Superior temporal gyrus (tissue), 1 donor: ENCODE results near the gene RYR1.
"Not testable (repeated sequence)": the region's sequence is repeated elsewhere in the genome, so short reads cannot be mapped to it uniquely, and the experiment has no call there.

ENCODE experiments used
- DNase-seq: peaks from one replicate; pipeline ENCODE4 v3.0.0-alpha.2; 2016; ENCODE audit errors: extremely low spot score

RYR1 gene

DNA sequence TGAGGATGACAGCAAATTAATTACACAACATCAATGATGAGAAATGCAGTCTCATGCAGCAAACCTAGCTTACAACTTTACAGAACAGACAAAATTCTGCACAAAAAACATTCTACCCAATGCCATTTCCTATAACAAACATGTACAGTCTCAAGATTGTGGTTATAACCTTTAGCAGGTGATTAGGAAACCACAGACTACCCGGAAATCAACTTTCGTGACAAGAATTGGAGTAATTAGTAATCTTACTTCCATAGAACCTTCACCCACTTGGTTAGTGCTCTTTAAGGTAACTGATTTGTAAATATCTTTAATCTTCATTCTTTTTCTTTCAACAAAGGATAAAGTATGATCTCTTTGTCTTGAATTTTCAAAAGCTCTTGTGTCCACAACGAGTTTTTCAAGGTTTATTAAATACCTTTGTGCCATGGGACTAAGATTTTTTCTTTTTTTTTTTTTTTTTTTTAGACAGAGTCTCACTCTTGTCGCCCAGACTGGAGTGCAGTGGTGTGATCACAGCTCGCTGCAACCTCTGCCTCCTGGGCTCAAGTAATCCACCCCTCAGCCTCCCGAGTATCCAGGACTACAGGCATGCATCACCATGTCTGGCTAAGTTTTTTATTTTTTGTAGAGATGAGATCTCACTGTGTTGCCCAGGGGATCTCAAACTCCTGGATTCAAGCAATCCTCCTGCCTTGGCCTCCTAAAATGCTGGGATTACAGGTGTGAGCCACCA lies 105.5 kb downstream of the RYR1 start:
- DNase-seq = peak; percentile 13

DNA sequence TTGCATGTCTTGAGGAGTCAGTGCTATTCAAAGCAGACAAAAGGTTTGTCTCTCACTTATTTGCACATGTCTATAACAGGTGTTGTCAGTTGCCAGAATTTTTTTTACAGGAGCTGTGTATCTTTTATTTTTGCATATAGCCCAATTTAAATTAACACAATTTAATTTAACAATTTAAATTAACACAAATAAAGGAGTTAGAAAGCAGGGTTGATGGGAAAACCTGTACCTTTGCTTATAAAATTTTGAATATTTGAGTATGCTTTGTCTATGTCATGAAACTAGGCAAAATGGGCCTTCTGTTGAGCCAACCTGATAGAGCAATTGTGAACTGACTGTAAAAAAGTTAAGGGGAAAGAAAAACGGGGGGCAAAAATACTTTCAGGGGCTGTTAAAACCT lies 106.3 kb downstream of the RYR1 start:
- DNase-seq = no peak

DNA sequence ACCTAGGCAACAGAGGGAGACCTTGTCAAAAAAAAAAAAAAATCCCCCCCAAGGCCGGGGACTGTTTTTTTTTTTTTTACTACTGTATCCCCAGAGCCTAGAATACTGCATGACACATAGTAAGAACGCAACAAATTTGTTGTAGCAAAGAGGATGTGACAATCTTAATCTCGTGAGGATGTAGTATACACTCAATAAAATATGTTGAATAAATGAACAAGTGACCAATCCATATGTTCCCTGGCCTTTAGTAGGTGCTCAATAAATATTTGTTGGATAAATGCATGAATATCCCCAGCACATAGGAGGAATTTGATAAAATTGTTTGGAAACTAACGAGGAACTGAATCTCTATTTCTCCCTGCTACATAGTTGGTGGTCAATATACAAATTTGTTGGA lies 108.5 kb downstream of the RYR1 start:
- no peak for DNase-seq

DNA sequence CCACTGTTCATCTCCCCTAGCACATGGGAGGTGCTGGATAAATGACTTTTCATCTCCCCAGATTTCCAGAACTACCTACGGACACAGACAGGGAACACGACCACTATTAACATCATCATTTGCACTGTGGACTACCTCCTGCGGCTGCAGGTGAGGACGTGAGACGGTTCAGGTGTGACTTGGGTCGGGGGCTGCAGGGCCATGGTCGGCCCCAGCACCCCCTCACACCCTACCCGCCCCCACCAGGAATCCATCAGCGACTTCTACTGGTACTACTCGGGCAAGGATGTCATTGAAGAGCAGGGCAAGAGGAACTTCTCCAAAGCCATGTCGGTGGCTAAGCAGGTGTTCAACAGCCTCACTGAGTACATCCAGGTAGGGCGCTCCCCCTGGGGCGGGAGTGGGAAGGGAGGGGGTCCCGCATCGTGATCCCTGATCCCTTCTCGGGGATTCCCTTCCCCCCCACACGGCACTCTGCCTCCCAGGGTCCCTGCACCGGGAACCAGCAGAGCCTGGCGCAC lies 109.9 kb downstream of the RYR1 start:
- DNase-seq = no peak

DNA sequence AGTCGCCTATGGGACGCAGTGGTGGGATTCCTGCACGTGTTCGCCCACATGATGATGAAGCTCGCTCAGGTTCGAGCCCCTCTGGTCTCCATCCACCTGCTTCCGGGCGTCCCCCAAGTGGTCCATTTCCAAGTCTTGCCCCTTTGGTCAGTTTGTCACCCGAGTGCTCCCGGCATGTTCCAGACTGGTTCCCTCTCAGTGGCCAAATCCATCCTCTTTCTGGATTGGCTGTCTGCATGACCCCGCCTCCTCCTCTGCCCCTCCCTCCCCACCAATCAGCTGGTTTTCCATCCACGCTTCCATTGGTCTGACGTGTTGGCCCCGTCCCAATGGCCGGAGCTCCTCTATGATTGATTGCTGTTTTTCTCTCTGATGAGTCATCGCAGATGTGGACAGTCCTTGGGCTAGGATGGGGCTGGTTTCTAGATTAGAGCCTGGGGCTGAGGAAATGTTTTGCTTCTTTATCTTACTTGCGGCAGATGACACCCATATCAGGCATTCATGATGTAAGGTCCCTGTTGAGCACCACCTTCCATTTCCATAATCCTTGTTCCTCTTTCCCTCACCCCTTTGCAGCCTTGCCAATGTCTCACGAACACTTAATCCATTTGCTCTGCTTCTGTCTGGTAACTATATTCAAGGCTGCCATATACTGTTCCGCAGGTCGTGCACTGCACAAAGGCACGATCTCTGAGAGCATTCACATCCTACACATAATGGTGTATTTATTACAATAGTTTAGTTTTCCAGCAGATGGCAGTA lies 110.5 kb downstream of the RYR1 start:
- peak; percentile 87 for DNase-seq

DNA sequence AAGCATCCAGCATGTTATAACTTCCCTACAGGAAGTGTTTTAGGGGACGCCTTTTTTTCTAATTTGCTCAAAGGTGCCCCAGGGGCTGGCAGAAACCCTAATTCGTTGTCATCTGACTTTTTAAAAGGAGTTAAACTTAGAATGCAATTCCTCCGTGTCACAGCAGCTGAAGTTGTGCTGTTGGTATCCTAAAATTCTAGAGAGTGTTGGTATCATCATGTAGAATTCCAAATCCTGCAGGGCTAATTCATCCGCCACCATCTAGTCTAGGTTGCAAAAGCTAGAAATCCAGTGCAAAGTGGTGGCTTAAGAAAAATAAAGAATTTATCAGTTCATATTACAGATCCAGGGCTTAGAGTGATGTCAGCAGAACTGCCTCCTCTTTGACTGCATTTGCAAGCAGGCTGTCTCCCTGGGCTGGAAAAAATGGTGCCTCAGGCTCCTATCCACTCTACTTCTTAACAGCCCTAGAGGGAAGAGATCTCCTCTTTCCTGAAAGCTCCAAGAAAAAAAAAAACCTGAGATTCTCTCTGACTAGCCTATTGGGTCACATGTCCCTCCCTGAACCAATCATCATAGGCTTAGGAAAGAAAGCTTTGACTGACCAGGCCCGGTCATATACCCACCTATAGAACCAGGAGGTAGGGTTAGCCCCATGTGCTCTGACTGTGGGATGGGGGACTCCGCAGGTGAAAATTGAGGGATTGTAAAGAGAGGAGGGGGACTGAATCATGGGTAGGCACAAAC lies 111.3 kb downstream of the RYR1 start:
- DNase-seq = peak; percentile 14

DNA sequence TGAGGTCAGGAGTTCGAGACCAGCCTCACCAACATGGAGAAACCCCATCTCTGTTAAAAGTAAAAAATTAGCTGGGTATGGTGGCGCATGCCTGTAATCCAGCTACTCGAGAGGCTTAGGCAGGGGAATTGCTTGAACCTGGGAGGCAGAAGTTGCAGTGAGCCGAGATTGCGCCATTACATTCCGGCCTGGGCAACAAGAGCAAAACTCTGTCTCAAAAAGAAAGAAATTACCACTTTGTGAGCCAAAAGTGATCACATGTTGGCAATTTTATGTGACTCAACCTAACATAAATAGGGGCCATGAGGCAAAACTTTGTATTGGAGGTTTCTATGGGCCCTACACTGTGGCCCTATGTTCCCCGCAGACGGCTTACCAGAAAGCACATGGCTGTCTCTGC lies 112.1 kb downstream of the RYR1 start:
- DNase-seq = no peak

DNA sequence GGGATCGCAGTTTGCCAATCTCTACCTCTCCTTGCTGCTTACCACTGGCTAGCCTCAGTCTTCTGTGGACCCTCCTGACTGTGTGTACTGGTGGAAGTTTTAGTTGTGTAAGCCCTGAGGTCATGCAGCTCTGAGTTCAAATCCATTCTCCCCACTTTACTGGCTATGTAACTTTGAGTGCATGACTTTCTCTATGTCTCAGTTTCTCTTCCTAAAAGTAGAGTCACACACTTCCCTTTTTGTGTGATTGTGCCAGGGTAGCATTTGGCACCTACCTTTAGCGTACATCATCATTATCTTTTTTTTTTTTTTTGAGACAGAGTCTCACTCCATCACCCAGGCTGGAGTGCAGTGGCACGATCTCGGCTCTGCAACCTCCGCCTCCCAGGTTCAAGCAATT lies 113.9 kb downstream of the RYR1 start:
- DNase-seq = no peak

DNA sequence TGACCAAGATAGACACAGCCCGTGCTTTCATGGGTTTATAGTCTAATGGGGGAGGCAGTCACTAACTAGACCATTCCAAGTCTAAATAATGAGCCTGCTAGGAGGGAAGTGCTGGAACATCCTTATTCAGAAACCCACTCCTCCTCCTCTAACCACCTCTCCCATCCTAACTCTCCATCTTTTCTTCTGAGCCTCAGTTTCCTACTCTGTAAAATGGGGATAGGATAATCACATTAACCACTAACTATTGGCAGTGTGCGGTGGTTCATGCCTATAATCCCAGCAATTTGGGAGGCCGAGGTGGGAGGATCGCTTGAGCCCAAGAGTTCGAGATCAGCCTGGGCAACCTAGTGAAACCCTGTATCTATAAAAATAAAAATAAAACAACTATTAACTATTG lies 115.6 kb downstream of the RYR1 start:
- no peak for DNase-seq

DNA sequence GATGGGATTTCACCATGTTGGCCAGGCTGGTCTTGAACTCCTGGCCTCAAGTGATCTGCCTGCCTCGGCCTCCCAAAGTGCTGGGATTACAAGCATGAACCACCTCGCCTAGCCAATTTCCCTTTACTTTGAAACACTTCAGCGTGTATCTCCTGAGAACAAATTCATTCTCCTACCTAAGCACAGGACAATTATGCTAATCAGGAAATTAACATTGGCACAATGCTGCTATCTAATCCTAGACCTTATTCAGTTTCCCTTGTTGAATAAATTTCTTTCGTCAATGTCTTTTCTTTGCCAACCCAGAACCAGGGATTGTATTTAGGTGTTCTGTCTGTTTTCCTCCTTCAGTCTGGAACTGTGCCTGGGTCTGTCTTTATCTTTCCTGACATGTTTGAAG lies 116.5 kb downstream of the RYR1 start:
- DNase-seq = no peak

DNA sequence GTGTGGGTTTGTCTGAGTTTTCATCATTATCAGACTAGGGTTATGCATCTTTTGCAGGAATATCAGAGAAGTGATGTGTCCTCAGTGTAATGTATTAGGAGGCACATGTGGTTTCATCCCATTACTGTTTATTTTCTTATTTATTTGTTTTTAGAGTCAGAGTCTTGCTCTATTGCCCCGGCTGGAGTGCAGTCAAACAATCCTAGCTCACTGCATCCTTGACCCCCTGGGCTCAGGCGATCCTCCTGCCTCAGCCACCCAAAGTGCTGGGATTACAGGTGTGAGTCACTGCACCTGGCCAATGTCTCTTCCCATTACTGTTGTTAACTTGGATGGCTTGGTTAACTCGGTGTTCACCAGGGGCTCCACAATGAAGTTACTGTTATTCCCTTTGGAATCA lies 116.9 kb downstream of the RYR1 start:
- no peak for DNase-seq

DNA sequence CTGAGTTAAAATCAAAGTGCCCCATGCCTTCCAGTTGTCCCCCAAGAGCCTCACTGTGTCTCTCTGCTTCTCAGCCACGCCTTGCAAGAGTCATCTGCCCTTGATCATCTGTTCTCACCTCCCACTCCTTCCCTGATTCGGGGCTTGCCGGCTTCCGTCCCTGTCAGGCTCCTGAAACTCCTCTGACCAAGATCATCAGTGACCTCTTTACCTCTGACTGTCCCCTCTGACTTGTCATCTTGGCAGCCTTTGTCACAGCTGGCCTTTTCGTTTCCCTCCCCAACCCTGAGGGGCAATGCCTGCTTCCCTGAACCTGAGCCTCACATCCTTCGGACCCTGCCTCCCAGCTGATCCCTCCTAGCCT lies 117.9 kb downstream of the RYR1 start:
- DNase-seq = no peak

DNA sequence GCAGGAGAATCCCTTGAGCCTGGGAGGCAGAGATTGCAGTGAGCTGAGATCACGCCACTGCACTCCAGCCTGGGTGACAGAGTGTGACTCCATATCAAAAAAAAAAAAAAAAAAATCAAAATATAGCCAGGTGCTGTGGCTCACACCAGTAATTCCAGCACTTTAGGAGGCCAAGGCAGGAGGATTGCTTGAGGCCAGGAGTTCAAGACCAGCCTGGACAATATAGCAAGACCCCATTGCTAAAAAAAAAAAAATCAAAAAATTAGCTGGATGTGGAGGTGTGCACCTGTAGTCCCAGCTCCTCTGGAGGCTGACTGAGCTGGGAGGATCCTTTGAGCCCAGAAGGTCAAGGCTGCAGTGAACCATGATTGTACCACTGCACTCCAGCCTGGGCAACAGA lies 119.7 kb downstream of the RYR1 start:
- DNase-seq = not testable (repeated sequence)

DNA sequence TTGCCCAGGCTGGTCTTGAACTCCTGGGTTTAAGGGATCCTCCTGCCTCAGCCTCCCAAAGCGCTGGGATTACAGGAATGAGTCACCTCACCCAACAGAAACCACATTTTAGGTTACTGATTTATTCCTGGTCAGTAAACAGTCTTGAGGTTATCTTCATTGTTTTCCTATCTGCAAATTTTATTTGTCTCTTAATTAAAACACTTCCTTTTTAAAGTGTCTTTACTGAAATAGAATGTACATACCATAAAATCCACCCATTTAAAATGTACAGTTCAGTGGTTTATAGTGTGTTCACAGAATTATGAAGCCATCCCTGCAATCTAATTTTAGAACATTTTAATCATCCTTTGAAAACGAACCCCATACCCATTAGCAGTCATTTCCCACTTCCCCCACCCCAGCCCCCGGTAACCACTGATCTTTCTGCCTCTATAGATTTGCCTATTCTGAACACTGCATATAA lies 121.2 kb downstream of the RYR1 start:
- no peak for DNase-seq

DNA sequence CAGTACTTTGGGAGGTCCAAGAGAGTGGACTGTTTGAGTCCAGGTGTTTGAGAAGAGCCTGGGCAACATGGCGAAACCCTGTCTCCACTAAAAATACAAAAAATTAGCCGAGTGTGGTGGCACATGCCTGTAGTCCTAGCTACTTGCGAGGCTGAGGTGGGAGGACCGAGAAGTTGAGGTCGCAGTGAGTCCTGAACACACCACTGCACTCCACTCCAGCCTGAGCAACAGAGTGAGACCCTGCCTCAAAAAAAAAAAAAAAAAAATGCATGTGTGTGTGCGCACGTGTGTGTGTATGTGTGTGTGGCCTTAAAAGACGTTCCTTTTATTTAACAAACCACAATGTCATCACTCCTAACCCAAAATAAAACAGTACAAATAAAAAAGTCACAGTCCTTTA lies 121.7 kb downstream of the RYR1 start:
- no peak for DNase-seq

DNA sequence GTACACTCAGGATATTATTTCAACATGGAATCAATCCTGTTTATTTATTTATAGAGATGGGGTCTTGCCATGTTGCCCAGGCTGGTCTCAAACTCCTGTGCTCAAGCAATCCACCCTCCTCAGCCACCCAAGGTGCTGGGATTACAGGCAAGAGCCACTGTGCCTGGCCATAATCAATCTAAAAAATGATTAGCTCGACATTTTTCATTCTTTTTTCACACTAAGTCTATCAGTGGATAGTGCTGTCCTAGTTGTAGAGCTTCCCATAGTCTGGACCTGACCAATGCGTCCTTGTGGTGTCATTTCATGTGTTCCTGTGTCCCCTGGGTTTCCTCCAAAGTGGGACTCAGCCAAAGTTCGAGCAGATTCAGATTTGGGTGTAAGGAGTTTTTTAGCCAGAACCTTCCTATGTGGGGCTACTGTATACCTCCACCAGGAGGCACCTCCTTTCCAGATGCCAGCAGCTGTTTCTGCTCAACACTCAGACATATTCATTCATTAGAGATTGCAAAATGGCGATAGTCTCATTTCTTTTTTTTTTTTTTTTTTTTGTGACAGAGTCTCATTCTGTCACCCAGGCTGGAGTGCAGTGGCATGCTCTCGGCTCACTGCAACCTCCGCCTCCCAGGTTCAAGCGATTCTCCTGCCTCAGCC lies 123.2 kb downstream of the RYR1 start:
- no peak for DNase-seq

DNA sequence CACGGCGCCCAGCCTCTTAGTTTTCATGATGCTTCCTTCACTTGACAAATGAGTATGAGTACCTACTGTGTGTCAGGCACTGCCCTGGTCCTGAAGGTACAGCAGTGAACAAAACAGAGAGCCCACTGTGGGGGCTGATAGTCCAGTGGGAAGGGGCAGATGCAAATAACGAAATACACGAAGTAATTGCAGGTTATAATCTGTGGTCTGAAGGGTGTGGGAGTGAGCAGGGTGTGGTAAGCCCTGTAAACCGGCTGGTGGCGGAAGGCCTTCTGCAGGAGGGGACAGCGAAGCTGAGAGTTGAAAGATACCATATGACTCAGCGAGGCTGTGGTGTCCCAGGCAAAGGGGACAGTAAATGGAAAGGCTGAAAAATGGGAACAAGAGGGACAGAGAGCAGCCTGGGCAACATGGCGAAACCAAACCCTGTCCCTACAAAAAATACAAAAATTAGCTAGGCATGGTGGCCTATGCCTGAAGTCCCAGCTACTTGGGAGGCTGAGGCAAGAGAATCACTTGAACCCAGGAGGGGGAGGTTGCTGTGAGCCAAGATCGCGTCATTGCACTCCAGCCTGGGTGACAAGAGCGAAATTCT lies 123.8 kb downstream of the RYR1 start:
- DNase-seq = no peak

DNA sequence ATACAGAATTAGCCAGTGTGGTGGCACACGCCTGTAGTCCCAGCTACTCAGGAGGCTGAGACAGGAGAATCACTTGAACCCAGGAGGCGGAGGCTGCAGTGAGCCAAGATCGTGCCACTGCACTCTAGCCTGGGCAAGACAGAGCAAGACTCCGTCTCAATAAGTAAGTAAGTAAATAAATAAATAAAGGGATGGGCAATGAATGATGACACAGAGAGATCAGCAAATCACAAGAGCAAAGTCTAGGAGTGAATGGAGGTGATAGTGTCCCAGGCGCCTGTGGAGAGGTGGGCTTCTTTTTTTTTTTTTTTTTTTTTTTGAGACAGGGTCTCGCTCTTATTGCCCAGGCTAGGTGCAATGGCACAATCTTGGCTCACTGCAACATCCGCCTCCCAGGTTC lies 125.4 kb downstream of the RYR1 start:
- not testable (repeated sequence) for DNase-seq

DNA sequence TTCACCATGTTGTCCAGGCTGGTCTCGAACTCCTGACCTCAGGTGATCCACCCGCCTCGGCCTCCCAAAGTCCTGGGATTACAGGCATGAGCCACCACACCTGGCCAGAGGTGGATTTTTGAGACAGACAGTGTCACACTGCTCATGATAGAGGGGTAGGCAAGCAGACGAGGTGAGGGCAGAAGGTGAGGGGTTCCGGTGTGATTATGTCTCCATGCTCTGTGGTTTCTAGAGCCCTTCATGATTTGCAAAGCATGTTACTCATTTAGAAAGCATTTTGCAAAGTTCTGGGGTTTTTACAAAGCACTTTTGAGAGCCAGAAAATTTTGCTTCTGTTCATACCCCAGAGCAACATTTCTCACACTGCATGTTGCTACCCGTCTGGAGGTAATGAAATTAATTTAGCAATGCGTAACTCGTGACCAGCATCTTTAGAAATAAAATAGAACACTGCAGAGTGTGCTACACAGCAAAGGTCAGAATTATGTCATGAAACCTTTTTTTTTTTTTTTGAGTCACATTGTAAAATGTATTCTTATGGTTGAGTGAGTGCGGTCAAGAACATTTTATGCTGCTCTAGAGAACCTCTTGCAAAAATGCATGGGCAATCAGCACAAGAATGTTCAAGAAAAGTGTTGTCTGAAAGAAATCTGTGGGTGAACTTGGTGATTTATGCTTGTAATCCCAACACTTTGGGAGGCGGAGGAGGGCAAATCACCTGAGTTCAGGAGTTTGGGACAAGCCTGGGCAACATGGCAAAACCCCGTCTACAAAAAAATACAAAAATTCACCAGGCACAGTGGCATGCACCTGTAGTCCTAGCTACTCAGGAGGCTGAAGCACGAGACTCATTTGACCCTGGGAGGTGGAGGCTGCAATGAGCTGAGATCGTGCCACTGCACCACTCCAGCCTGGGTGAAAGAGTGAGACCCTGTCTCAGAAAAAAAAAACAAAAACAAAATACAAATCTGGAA lies 126.2 kb downstream of the RYR1 start:
- DNase-seq = no peak

DNA sequence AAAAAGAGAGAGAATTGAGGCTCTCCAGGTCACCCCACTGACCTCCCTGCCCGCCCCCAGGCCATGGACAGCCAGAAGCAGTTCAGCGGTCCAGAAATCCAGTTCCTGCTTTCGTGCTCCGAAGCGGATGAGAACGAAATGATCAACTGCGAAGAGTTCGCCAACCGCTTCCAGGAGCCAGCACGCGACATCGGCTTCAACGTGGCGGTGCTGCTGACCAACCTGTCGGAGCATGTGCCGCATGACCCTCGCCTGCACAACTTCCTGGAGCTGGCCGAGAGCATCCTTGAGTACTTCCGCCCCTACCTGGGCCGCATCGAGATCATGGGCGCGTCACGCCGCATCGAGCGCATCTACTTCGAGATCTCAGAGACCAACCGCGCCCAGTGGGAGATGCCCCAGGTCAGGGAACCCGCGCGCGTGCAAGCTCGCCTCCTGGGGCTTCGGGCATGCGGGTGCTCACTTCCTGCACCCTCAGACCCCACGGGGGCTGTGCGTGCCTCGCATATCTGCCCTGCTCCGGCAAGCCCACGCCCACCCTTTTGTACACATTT lies 127.6 kb downstream of the RYR1 start:
- DNase-seq = no peak
